ENCODE measurements around the gene GULP1.

GULP1 gene

GRCh38 chr2:188577231-188577630 is 285.6 kb downstream of the GULP1 start:
- H3K4me3 ChIP-seq (ENCODE audit: control insufficient read depth, low read depth, low read length): no peak overlapping the region
- no peak for TF ChIP-seq CTCF (IDR thresholded peaks at IDR 0.05; ENCODE audit: control insufficient read depth, insufficient read depth, low read depth, low read length, missing control alignments)
- DNase-seq (ENCODE audit: low read depth): no peak

GRCh38 chr2:188580738-188581137 is 289.1 kb downstream of the GULP1 start:
- DNase-seq (ENCODE audit: low read depth): no peak
- no peak for TF ChIP-seq CTCF (IDR thresholded peaks at IDR 0.05; ENCODE audit: control insufficient read depth, insufficient read depth, low read depth, low read length, missing control alignments)
- no peak overlapping the region for H3K4me3 ChIP-seq (ENCODE audit: control insufficient read depth, low read depth, low read length)

- DNase-seq (ENCODE audit: low read depth): no peak
Measured at GRCh38 chr2:188582211-188582610, 290.5 kb downstream of the GULP1 start.

GRCh38 chr2:188588235-188588634 is 296.6 kb downstream of the GULP1 start:
- TF ChIP-seq CTCF (IDR thresholded peaks at IDR 0.05; ENCODE audit: control insufficient read depth, insufficient read depth, low read depth, low read length, missing control alignments): no peak
- no peak overlapping the region for H3K4me3 ChIP-seq (ENCODE audit: control insufficient read depth, low read depth, low read length)
- no peak for DNase-seq (ENCODE audit: low read depth)

More at GRCh38 chr2:188582211-188582610, 290.5 kb downstream of the GULP1 start:
- no peak overlapping the region for H3K4me3 ChIP-seq (ENCODE audit: control insufficient read depth, low read depth, low read length)
- TF ChIP-seq CTCF (IDR thresholded peaks at IDR 0.05; ENCODE audit: control insufficient read depth, insufficient read depth, low read depth, low read length, missing control alignments): no peak

GRCh38 chr2:188596054-188596453 is 304.4 kb downstream of the GULP1 start:
- H3K4me3 ChIP-seq (ENCODE audit: control insufficient read depth, low read depth, low read length): no peak overlapping the region
- DNase-seq (ENCODE audit: low read depth): no peak
- no peak for TF ChIP-seq CTCF (IDR thresholded peaks at IDR 0.05; ENCODE audit: control insufficient read depth, insufficient read depth, low read depth, low read length, missing control alignments)

- no peak for DNase-seq (ENCODE audit: low read depth)
- no peak for TF ChIP-seq CTCF (IDR thresholded peaks at IDR 0.05; ENCODE audit: control insufficient read depth, insufficient read depth, low read depth, low read length, missing control alignments)
Measured at GRCh38 chr2:188598551-188598950, 306.9 kb downstream of the GULP1 start.

GRCh38 chr2:188599140-188599539 is 307.5 kb downstream of the GULP1 start:
- no peak for DNase-seq (ENCODE audit: low read depth)
- TF ChIP-seq CTCF (IDR thresholded peaks at IDR 0.05; ENCODE audit: control insufficient read depth, insufficient read depth, low read depth, low read length, missing control alignments): no peak
- H3K4me3 ChIP-seq (ENCODE audit: control insufficient read depth, low read depth, low read length): no peak overlapping the region

More at GRCh38 chr2:188598551-188598950, 306.9 kb downstream of the GULP1 start:
- no peak overlapping the region for H3K4me3 ChIP-seq (ENCODE audit: control insufficient read depth, low read depth, low read length)
